ENCODE measurements around the gene TMF1.

TMF1 gene

DNA sequence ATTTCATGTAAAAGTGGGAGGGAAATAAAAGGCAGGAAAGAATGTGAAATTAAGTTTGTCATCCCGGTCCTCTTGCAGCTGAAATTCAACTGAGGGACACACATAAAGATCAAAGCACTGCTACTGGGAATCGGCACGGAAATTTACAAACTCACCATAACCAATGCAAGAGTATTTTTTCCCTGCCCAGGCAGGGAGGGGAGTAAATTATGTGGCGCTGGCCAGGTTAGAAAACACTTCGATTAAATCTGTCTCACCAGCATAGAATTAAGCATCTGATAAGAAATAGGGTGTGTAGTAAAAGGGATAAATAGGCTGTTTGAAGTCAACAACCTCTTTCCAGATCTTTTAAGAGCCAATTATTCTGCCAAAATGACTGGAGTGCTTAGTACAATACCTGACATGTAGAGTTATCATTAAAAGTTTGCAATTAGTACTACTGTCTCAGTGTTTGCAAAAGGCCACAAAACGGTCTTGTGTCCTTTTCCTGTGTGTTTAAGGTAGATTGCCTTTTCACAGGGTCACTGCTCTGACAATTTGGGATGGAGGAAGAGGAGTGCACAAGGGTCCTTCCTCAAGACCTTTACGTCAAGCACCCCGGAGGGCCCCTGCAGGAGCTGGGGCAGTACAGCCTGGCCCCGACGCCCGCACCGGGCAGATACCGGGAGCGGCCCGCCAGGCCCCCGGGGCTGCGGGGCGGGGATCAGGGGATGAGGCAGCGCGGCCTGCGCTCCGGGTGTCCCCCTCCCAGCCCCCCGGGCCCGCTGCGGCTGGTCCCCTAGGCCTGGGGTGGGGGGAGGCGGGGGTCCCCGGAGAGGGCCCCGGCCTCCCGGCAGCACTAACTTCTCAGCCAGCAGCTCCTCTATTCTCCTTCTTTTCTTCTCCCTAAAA, 27.4 kb upstream of the TMF1 start:
- no peak for DNase-seq (ENCODE audit: extremely low read depth, low read depth)

DNA sequence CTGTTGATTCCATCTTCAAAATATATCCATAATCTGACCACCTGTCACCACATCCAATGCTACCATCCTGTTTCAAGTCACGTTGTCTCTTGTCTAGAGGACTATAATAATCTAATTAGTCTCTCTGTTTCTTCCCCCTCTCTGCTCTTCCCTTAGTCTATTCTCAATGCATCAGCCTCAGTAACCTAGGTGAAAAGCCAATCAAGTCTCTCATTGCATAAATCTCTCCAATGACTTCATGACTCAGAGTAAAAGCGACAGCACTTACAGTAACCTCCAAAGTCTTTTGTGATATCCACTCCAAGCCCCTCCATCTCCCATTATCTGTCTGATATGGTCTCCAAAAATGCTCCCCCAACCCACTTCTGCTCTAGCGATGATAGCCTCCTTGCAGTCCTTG, 20.8 kb upstream of the TMF1 start:
- no peak for DNase-seq (ENCODE audit: extremely low read depth, low read depth)
- TF ChIP-seq, protein P1, sequence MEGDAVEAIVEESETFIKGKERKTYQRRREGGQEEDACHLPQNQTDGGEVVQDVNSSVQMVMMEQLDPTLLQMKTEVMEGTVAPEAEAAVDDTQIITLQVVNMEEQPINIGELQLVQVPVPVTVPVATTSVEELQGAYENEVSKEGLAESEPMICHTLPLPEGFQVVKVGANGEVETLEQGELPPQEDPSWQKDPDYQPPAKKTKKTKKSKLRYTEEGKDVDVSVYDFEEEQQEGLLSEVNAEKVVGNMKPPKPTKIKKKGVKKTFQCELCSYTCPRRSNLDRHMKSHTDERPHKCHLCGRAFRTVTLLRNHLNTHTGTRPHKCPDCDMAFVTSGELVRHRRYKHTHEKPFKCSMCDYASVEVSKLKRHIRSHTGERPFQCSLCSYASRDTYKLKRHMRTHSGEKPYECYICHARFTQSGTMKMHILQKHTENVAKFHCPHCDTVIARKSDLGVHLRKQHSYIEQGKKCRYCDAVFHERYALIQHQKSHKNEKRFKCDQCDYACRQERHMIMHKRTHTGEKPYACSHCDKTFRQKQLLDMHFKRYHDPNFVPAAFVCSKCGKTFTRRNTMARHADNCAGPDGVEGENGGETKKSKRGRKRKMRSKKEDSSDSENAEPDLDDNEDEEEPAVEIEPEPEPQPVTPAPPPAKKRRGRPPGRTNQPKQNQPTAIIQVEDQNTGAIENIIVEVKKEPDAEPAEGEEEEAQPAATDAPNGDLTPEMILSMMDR (IDR thresholded peaks at IDR 0.05; ENCODE audit: low read depth, low read length), result no peak

More for the DNA sequence above, 27.4 kb upstream of the TMF1 start:
- TF ChIP-seq, protein P1 (IDR thresholded peaks at IDR 0.05; ENCODE audit: low read depth, low read length), result no peak

DNA sequence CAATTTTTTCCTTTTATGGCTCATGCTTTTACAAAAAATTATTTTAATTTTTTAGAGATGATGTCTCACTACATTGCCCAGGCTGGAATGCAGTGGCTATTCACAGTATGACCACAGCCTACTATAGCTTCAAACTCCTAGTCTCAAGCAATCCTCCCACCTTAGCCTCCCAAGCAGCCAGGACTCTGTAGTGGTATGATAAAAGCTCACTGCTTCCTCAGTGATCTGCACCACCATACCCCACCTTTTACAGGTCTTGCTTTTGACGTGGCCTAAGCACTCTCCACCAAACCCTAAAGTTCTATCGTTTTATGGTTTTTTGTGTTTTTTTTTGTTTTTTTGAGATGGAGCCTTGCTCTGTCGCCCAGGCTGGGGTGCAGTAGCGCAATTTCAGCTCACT, 14.0 kb upstream of the TMF1 start:
- TF ChIP-seq, protein P1 (IDR thresholded peaks at IDR 0.05; ENCODE audit: low read depth, low read length), result no peak
- no peak for DNase-seq (ENCODE audit: extremely low read depth, low read depth)

DNA sequence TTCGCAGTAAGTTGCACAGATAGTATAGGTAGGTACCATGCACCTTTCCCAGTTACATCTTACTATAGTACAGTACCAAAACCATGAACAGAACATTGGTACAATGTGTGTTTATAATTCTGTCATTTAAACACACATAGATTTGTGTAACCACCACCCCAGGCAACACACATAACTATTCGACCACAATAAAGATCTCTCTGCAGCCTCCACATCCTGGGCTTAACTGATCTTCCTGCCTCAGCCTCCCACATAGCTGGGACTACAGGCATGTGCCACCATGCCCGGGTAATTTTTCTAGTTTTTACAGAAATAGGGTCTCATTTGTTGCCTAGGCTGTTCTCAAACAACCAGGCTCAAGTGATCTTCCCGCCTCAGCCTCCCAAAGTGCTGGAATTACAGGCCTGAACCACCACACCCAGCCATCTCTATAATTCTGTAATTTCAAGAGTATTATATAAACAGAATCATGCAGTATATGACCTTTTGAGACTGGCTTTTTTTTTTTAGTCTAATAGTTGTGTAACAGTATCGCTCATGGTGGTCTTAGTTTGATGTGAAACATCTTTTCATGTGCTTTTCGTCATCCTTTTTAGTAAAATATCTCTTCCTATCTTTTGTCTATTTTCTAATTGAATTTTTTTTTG, 13.3 kb upstream of the TMF1 start:
- DNase-seq (ENCODE audit: extremely low read depth, low read depth), result no peak
- TF ChIP-seq, protein P1 (IDR thresholded peaks at IDR 0.05; ENCODE audit: low read depth, low read length), result no peak

DNA sequence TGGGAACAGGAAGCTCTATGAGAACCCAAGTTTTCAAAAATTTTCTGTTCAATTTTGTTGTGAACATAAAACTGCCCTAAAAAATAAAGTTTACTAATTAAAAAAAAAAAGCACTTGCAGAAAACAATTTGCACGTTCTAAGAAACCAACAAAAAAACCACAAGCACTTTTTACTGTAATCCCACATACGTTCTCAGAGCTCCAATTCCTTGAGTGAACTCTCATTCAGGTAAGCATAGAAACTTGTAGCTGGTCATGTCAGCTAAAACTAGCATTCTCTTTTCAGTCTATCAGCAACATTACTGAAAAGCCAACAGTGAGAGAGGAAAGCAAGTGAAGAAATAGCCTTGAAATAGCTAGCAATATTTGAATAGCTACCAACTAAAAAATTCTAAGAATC, 11.5 kb upstream of the TMF1 start:
- DNase-seq (ENCODE audit: extremely low read depth, low read depth), result no peak
- TF ChIP-seq, protein P1 (IDR thresholded peaks at IDR 0.05; ENCODE audit: low read depth, low read length), result no peak

DNA sequence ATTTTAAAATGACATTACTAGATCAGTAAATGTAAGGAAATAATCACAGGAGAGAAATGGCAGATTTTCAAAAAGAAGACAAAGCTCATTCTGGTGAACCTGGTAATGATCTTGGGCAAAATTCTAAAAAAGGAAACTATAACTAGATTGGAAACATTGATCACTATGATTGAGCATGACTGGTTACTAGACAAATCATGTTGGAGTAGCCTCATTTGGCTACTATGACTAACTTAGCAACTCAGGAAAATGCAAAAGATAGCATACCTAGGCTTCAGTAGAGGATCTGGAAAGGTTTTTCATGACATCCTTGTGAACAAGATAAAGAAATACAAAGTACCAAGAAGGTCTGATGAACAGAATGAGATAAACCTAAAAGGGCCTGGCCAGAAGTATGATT, 7.6 kb upstream of the TMF1 start:
- TF ChIP-seq, protein P1 (IDR thresholded peaks at IDR 0.05; ENCODE audit: low read depth, low read length), result no peak
- DNase-seq (ENCODE audit: extremely low read depth, low read depth), result no peak

DNA sequence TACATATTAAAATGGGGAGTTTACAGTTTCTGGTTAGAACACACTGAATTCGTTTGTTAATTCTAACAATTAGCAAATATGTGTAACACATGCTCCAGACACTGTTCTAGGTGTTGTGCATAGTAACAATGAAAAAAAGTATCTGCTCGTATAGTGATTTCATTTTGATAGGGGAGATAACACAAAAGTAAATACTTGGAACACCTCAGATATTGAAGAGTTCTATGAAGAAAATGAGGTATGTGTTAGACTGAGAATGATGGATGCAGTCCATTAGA, 6.8 kb upstream of the TMF1 start:
- TF ChIP-seq, protein P1 (IDR thresholded peaks at IDR 0.05; ENCODE audit: low read depth, low read length), result no peak
- no peak for DNase-seq (ENCODE audit: extremely low read depth, low read depth)
